ENCODE data around the gene AGAP3.

Gene AGAP3

GRCh38 chr7:151053096-151053495 is 33.2 kb upstream of the AGAP3 start:
- Mint-ChIP-seq H3K27ac (no peak overlapping the region), H3K27me3 (peaks cover 27% of the 10 kb centered on the region), H3K36me3 (peaks cover 31% of the 10 kb centered on the region), H3K4me1 (peaks cover 23% of the 10 kb centered on the region), H3K9me3 (no peaks in the 10 kb centered on the region), H3K4me3 (no peak overlapping the region)
- no peak for ATAC-seq

- no peak for ATAC-seq
- Mint-ChIP-seq H3K36me3 (peaks cover 31% of the 10 kb centered on the region), H3K4me3 (no peak overlapping the region), H3K27ac (no peak overlapping the region), H3K9me3 (no peaks in the 10 kb centered on the region), H3K27me3 (peaks cover 27% of the 10 kb centered on the region), H3K4me1 (peaks cover 25% of the 10 kb centered on the region)
Measured at GRCh38 chr7:151053751-151054150, 32.5 kb upstream of the AGAP3 start.

- H3K4me1 Mint-ChIP-seq, result peaks cover 44% of the 10 kb centered on the region
- no peak for ATAC-seq
- H3K4me3 Mint-ChIP-seq, result peak overlapping the region; percentile 88
- peaks cover 31% of the 10 kb centered on the region for H3K36me3 Mint-ChIP-seq
- no peaks in the 10 kb centered on the region for H3K9me3 Mint-ChIP-seq
- H3K27me3 Mint-ChIP-seq, result peaks cover 16% of the 10 kb centered on the region
- no peak overlapping the region for H3K27ac Mint-ChIP-seq
Measured at GRCh38 chr7:151056283-151056665, 30.0 kb upstream of the AGAP3 start.

- peaks cover 31% of the 10 kb centered on the region for H3K36me3 Mint-ChIP-seq
- H3K4me1 Mint-ChIP-seq, result peaks cover 45% of the 10 kb centered on the region
- peaks cover 11% of the 10 kb centered on the region for H3K27me3 Mint-ChIP-seq
- peak overlapping the region; percentile 88 for H3K4me3 Mint-ChIP-seq
- H3K9me3 Mint-ChIP-seq, result no peaks in the 10 kb centered on the region
- ATAC-seq, result no peak
- peak overlapping the region; percentile 86 for H3K27ac Mint-ChIP-seq
Measured at GRCh38 chr7:151056666-151057505, 29.4 kb upstream of the AGAP3 start.

GRCh38 chr7:151057506-151057988 is 28.7 kb upstream of the AGAP3 start, which contains the start of gene CDK5:
TSS of gene CDK5 (minus strand) at chr7:151057897. CDS start at chr7:151057848, 49 bp downstream.
- peaks cover 5% of the 10 kb centered on the region for H3K27me3 Mint-ChIP-seq
- ATAC-seq, result peak; percentile 0
- H3K9me3 Mint-ChIP-seq, result no peaks in the 10 kb centered on the region
- H3K36me3 Mint-ChIP-seq, result peaks cover 28% of the 10 kb centered on the region
- peak within 1 kb of the TSS; percentile 88 for H3K4me3 Mint-ChIP-seq
- H3K27ac Mint-ChIP-seq, result peak within 1 kb of the TSS; percentile 86
- peaks cover 46% of the 10 kb centered on the region for H3K4me1 Mint-ChIP-seq

- Mint-ChIP-seq H3K4me3 (peak overlapping the region; percentile 88), H3K36me3 (peaks cover 23% of the 10 kb centered on the region), H3K27me3 (no peaks in the 10 kb centered on the region), H3K4me1 (peaks cover 46% of the 10 kb centered on the region), H3K9me3 (no peaks in the 10 kb centered on the region), H3K27ac (peak overlapping the region; percentile 86)
- peak; percentile 95 for ATAC-seq
Measured at GRCh38 chr7:151057989-151058780, 28.1 kb upstream of the AGAP3 start.

- H3K4me1 Mint-ChIP-seq, result peaks cover 46% of the 10 kb centered on the region
Measured at GRCh38 chr7:151058781-151059366, 27.4 kb upstream of the AGAP3 start.

GRCh38 chr7:151059367-151060112 is 26.7 kb upstream of the AGAP3 start, which contains the start of gene SLC4A2:
TSS of gene SLC4A2 (plus strand) at chr7:151059589. CDS start at chr7:151061988, 2,399 bp downstream.
- H3K4me1 Mint-ChIP-seq, result peaks cover 46% of the 10 kb centered on the region
- H3K36me3 Mint-ChIP-seq, result peaks cover 19% of the 10 kb centered on the region
- H3K4me3 Mint-ChIP-seq, result peak within 1 kb of the TSS; percentile 88
- H3K27ac Mint-ChIP-seq, result peak within 1 kb of the TSS; percentile 86
- peak; percentile 62 for ATAC-seq
- H3K9me3 Mint-ChIP-seq, result no peaks in the 10 kb centered on the region
- no peaks in the 10 kb centered on the region for H3K27me3 Mint-ChIP-seq

More at GRCh38 chr7:151058781-151059366, 27.4 kb upstream of the AGAP3 start:
- Mint-ChIP-seq H3K36me3 (peaks cover 20% of the 10 kb centered on the region), H3K27me3 (no peaks in the 10 kb centered on the region), H3K4me3 (peak overlapping the region; percentile 88), H3K9me3 (no peaks in the 10 kb centered on the region), H3K27ac (peak overlapping the region; percentile 86)
- no peak for ATAC-seq

- Mint-ChIP-seq H3K4me1 (peaks cover 46% of the 10 kb centered on the region), H3K4me3 (peak overlapping the region; percentile 88), H3K27ac (peak overlapping the region; percentile 86), H3K36me3 (peaks cover 14% of the 10 kb centered on the region), H3K27me3 (no peaks in the 10 kb centered on the region), H3K9me3 (no peaks in the 10 kb centered on the region)
- ATAC-seq, result no peak
Measured at GRCh38 chr7:151060113-151060415, 26.2 kb upstream of the AGAP3 start.

GRCh38 chr7:151060416-151061212 is 25.7 kb upstream of the AGAP3 start:
- no peaks in the 10 kb centered on the region for H3K9me3 Mint-ChIP-seq
- ATAC-seq, result no peak
- no peaks in the 10 kb centered on the region for H3K27me3 Mint-ChIP-seq
- H3K4me1 Mint-ChIP-seq, result peaks cover 50% of the 10 kb centered on the region
- H3K36me3 Mint-ChIP-seq, result peaks cover 17% of the 10 kb centered on the region
- H3K4me3 Mint-ChIP-seq, result peak overlapping the region; percentile 88
- peak overlapping the region; percentile 86 for H3K27ac Mint-ChIP-seq

- no peak for ATAC-seq
- Mint-ChIP-seq H3K4me1 (peaks cover 49% of the 10 kb centered on the region), H3K27ac (peak overlapping the region; percentile 86)
Measured at GRCh38 chr7:151061213-151062110, 24.8 kb upstream of the AGAP3 start.

GRCh38 chr7:151062111-151062398 is 24.2 kb upstream of the AGAP3 start:
- Mint-ChIP-seq H3K4me1 (peaks cover 43% of the 10 kb centered on the region), H3K27ac (no peak overlapping the region), H3K9me3 (no peaks in the 10 kb centered on the region), H3K36me3 (peaks cover 16% of the 10 kb centered on the region), H3K4me3 (peak overlapping the region; percentile 88), H3K27me3 (no peaks in the 10 kb centered on the region)
- no peak for ATAC-seq

More at GRCh38 chr7:151061213-151062110, 24.8 kb upstream of the AGAP3 start:
- Mint-ChIP-seq H3K9me3 (no peaks in the 10 kb centered on the region), H3K27me3 (no peaks in the 10 kb centered on the region), H3K36me3 (peaks cover 16% of the 10 kb centered on the region), H3K4me3 (peak overlapping the region; percentile 88)

Measured in stimulated activated memory B cell treated with anti-CD40 and anti-IgM and Interleukin-4, amounts not matched to agents 10 μg/mL and 1 μg/mL and 100 μg/mL, for 72 hours (primary cell).